Measurements from ENCODE around the gene GPX3. TPM values are rescaled to one million over a fixed set of nuclear protein-coding genes. Genes with fewer than 3 reads are reported as not detected.
A peak's percentile ranks its signal among the peaks of the same experiment; 100 is the strongest.

GPX3 gene
- total and polyA plus RNA-seq, 9 of the 15 experiments (the other 6 are each of a cell fraction or from before 2014, with no cell fraction given): 0.25 to 0.86 TPM; not detected in 7

DNA sequence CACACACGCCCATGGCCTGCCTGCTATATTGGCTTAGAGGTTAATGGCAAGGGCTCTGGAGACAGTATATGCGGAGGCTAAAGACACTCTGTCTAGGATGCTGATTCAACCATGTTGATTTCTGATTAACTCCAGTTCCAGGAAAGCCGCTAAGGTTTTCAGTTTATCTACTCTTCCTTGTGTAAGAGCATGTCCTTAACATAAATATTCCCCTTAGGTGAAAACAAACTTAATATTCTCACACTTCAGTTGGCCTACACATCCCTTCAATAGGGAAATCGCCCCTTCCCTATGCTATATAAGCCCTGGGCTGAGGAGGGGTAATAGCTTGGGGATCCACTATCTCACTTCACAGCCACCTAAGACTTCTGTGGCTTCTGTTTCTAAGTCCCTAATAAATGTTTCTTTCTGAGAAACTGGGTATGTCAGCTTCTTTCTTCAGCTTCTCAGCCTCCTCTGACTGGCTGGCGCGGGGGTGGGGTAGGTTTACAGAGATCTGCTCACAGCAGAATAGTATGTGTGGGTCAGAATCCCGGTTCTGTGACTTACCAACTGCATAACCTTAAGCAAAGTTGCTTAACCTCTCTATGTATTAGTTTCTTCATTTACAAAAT, 4.3 kb upstream of the GPX3 start (continued):
- TF ChIP-seq TCFL5 (CRISPR knock-in tag; conservative IDR thresholded peaks at IDR 0.05) (no peak), TBP (optimal IDR thresholded peaks at IDR 0.05; ENCODE audit: low read depth, low read length) (peak; percentile 28), NR2C1 (IDR thresholded peaks at IDR 0.05) (no peak), NR2C1 (tag; IDR thresholded peaks at IDR 0.05) (0 out of 2 replicates have a peak, but pooled peaks have one; percentile 6), ZNF23 (CRISPR knock-in tag; IDR thresholded peaks at IDR 0.05) (no peak), YY1 (IDR thresholded peaks at IDR 0.05; ENCODE audit: borderline replicate concordance in 1 of 3, control insufficient read depth in 1 of 3, extremely low read depth in 1 of 3, insufficient read depth in 3 of 3, insufficient read length in 1 of 3, insufficient replicate concordance in 2 of 3, low read depth in 1 of 3, low read length in 2 of 3) (peak in 1 of 3 experiments; percentile 58), ZNF584 (CRISPR knock-in tag; IDR thresholded peaks at IDR 0.05; ENCODE audit: low read depth) (peak; percentile 15; the same call in 1 of the 2 replicates), GATAD2A (IDR thresholded peaks at IDR 0.05) (0 out of 2 replicates have a peak, but pooled peaks have one; percentile 32), SPI1 (IDR thresholded peaks at IDR 0.05; ENCODE audit: borderline replicate concordance, low read depth, low read length) (no peak), NUFIP1 (IDR thresholded peaks at IDR 0.05; ENCODE audit: partially characterized antibody) (peak; percentile 31), SOX6 (IDR thresholded peaks at IDR 0.05) (peak; percentile 37; the same call in 1 of the 2 replicates), MEIS2 (IDR thresholded peaks at IDR 0.05; ENCODE audit: partially characterized antibody) (peak; percentile 73), ATF1 (CRISPR knock-in tag; IDR thresholded peaks at IDR 0.05) (no peak), ATF1 (tag; IDR thresholded peaks at IDR 0.05) (0 out of 2 replicates have a peak, but pooled peaks have one; percentile 8), SMARCA4 (IDR thresholded peaks at IDR 0.05) (peak; percentile 87; the same call in 1 of the 2 replicates)
- TF ChIP-seq, protein P1, sequence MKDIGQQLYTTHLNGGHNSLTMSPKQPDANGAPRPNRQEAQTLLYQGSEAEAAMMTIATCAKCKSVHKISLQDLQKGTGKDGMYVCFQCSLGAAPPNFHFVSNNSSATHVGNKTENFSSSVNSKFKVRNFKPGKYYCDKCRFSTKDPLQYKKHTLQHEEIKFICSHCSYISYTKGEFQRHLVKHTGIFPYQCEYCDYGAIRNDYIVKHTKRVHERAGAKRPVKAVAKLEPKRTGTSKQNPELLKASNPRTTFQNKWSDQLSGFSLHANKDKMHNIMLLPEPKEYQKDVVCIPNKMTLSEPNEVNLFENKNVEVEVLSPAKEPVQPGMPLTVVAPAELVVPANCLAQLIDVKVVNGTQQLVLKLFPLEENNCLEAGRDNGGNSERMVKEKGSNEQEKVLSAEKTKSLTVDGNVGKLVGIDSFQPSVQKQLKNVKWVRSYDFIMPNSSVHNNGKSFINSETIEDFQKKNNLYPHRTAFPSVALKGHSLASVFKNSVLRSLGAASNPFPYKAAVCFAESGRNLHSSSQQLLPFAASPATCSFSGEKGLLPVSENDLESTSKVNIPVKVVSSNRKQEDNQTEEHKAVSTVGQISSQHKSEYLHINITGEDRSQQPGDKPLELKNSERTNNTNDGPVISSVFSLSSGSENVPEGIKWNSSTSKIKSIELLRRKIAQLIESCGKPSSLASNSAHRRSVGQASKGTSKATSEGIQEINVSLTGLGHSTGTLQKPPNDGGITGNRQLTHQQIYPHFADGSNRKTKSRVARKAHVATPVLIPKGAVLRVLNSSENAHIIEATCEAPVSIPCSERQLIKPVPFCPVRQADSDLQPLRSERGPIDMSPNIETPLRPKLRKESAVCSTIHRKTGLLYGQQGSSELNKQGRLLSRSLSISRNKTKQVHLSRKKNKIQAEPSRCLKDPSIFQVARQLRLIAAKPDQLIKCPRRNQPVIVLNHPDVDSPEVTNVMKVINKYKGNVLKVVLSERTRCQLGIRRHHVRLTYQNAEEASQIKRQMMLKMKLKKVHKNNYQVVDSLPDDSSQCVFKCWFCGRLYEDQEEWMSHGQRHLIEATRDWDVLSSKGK (CRISPR knock-in tag; IDR thresholded peaks at IDR 0.05): no peak
- TF ChIP-seq, protein P2, sequence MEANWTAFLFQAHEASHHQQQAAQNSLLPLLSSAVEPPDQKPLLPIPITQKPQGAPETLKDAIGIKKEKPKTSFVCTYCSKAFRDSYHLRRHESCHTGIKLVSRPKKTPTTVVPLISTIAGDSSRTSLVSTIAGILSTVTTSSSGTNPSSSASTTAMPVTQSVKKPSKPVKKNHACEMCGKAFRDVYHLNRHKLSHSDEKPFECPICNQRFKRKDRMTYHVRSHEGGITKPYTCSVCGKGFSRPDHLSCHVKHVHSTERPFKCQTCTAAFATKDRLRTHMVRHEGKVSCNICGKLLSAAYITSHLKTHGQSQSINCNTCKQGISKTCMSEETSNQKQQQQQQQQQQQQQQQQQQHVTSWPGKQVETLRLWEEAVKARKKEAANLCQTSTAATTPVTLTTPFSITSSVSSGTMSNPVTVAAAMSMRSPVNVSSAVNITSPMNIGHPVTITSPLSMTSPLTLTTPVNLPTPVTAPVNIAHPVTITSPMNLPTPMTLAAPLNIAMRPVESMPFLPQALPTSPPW (CRISPR knock-in tag; IDR thresholded peaks at IDR 0.05): peak; percentile 17; the same call in 1 of the 2 replicates
- TF ChIP-seq, protein P3, sequence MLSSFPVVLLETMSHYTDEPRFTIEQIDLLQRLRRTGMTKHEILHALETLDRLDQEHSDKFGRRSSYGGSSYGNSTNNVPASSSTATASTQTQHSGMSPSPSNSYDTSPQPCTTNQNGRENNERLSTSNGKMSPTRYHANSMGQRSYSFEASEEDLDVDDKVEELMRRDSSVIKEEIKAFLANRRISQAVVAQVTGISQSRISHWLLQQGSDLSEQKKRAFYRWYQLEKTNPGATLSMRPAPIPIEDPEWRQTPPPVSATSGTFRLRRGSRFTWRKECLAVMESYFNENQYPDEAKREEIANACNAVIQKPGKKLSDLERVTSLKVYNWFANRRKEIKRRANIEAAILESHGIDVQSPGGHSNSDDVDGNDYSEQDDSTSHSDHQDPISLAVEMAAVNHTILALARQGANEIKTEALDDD (IDR thresholded peaks at IDR 0.05): peak; percentile 83
- TF ChIP-seq, protein P4, sequence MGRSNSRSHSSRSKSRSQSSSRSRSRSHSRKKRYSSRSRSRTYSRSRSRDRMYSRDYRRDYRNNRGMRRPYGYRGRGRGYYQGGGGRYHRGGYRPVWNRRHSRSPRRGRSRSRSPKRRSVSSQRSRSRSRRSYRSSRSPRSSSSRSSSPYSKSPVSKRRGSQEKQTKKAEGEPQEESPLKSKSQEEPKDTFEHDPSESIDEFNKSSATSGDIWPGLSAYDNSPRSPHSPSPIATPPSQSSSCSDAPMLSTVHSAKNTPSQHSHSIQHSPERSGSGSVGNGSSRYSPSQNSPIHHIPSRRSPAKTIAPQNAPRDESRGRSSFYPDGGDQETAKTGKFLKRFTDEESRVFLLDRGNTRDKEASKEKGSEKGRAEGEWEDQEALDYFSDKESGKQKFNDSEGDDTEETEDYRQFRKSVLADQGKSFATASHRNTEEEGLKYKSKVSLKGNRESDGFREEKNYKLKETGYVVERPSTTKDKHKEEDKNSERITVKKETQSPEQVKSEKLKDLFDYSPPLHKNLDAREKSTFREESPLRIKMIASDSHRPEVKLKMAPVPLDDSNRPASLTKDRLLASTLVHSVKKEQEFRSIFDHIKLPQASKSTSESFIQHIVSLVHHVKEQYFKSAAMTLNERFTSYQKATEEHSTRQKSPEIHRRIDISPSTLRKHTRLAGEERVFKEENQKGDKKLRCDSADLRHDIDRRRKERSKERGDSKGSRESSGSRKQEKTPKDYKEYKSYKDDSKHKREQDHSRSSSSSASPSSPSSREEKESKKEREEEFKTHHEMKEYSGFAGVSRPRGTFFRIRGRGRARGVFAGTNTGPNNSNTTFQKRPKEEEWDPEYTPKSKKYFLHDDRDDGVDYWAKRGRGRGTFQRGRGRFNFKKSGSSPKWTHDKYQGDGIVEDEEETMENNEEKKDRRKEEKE (IDR thresholded peaks at IDR 0.05; ENCODE audit: borderline replicate concordance in 1 of 2, control insufficient read depth in 1 of 2, low read depth in 2 of 2, low read length in 1 of 2): no peak

Measured in K562 (cell line).